NCI-H1092 treated with DMSO at 0.1 percent for 48 hours (cell line): Measurements from ENCODE around the gene KCNT2.
"Not testable (repeated sequence)": the region's sequence is repeated elsewhere in the genome, so short reads cannot be mapped to it uniquely, and the experiment has no call there.

Experiments used
- DNase-seq: peaks from one replicate; lab custom pipeline; 2025; lab: John Stamatoyannopoulos, UW

The KCNT2 gene

GRCh38 chr1:196317535-196318522, 290.4 kb downstream of the KCNT2 start:
- peak; percentile 51 for DNase-seq

GRCh38 chr1:196312739-196313138, 295.5 kb downstream of the KCNT2 start:
- no peak for DNase-seq

- DNase-seq, result no peak
Observed at GRCh38 chr1:196309386-196309785, 298.9 kb downstream of the KCNT2 start.

- no peak for DNase-seq
Observed at GRCh38 chr1:196308176-196308575, 300.1 kb downstream of the KCNT2 start.

- DNase-seq, result no peak
Observed at GRCh38 chr1:196306421-196306820, 301.8 kb downstream of the KCNT2 start.

GRCh38 chr1:196305216-196305615, 303.0 kb downstream of the KCNT2 start:
- no peak for DNase-seq

GRCh38 chr1:196302981-196303380, 305.3 kb downstream of the KCNT2 start:
- no peak for DNase-seq

- DNase-seq, result no peak
Observed at GRCh38 chr1:196302420-196302819, 305.8 kb downstream of the KCNT2 start.

GRCh38 chr1:196295766-196296165, 312.5 kb downstream of the KCNT2 start:
- no peak for DNase-seq

GRCh38 chr1:196278816-196279215, 329.4 kb downstream of the KCNT2 start:
- DNase-seq, result no peak

GRCh38 chr1:196277860-196278259, 330.4 kb downstream of the KCNT2 start:
- no peak for DNase-seq

GRCh38 chr1:196271212-196271947, 336.9 kb downstream of the KCNT2 start:
- no peak for DNase-seq

GRCh38 chr1:196263086-196263485, 345.2 kb downstream of the KCNT2 start:
- DNase-seq, result not testable (repeated sequence)

GRCh38 chr1:196260270-196260669, 348.0 kb downstream of the KCNT2 start:
- DNase-seq, result no peak

GRCh38 chr1:196259316-196259715, 348.9 kb downstream of the KCNT2 start:
- no peak for DNase-seq

GRCh38 chr1:196255762-196256161, 352.5 kb downstream of the KCNT2 start:
- DNase-seq, result no peak

- no peak for DNase-seq
Observed at GRCh38 chr1:196229546-196229945, 378.7 kb downstream of the KCNT2 start.

GRCh38 chr1:196214866-196215265, 393.4 kb downstream of the KCNT2 start:
- no peak for DNase-seq

GRCh38 chr1:196209983-196210382, 398.3 kb downstream of the KCNT2 start:
- no peak for DNase-seq

- DNase-seq, result no peak
Observed at GRCh38 chr1:196209265-196209664, 399.0 kb downstream of the KCNT2 start.

GRCh38 chr1:196207612-196208217, 400.5 kb downstream of the KCNT2 start:
- DNase-seq, result no peak

GRCh38 chr1:196205882-196206281, 402.4 kb downstream of the KCNT2 start:
- no peak for DNase-seq

- DNase-seq, result no peak
Observed at GRCh38 chr1:196196486-196196885, 411.8 kb downstream of the KCNT2 start.
